ENCODE data around the gene SIRT3. TPM values are rescaled to one million over a fixed set of nuclear protein-coding genes. Genes with fewer than 3 reads are reported as not detected.

The SIRT3 gene
- total and polyA plus RNA-seq, 2 experiments from 2014 or later: 11.2 to 23.4 TPM

- Histone ChIP-seq H3K9me2 (replicated peaks; ENCODE audit: insufficient read depth) (no peaks in the 10 kb centered on the region), H3K79me2 (no peaks in the 10 kb centered on the region), H2AFZ (no peak within 1 kb of the TSS), H3K27me3 (no peaks in the 10 kb centered on the region), H3K4me3 (no peak within 1 kb of the TSS), H3K9me3 (ENCODE audit: low read depth) (no peaks in the 10 kb centered on the region), H4K20me1 (ENCODE audit: insufficient read depth, poor library complexity, severe bottlenecking) (no peaks in the 10 kb centered on the region), H3K36me3 (replicated peaks; ENCODE audit: insufficient read depth, low read depth) (no peaks in the 10 kb centered on the region), H3K4me1 (ENCODE audit: insufficient read depth) (no peaks in the 10 kb centered on the region), H3K4me2 (no peak within 1 kb of the TSS), H3K27ac (no peak within 1 kb of the TSS)
- TF ChIP-seq CTCF (IDR thresholded peaks at IDR 0.05; ENCODE audit: poor library complexity): no peak
- TF ChIP-seq EZH2 (IDR thresholded peaks at IDR 0.05; ENCODE audit: borderline replicate concordance): no peak
- no peak for TF ChIP-seq EZH2phosphoT487 (IDR thresholded peaks at IDR 0.05; ENCODE audit: low read depth, severe bottlenecking, unreplicated experiment)
- no peak for DNase-seq (ENCODE audit: low spot score)
- WGBS (ENCODE audit: low lambda C conversion rate, missing lambda C conversion rate): 91% methylated on average over 21 of the region's 21 CpGs
Measured at GRCh38 chr11:278001-278951, 42.1 kb upstream of the SIRT3 start, which contains the start of gene NLRP6. Gene NLRP6, plus strand, starts transcription at chr11:278407. Its CDS starts 163 bp downstream, at chr11:278570.

GRCh38 chr11:276219-276618 lies 40.1 kb upstream of the SIRT3 start:
- no peak for DNase-seq (ENCODE audit: low spot score)
- no peaks in the 10 kb centered on the region for H3K9me2 ChIP-seq (replicated peaks; ENCODE audit: insufficient read depth)
- no peaks in the 10 kb centered on the region for H4K20me1 ChIP-seq (ENCODE audit: insufficient read depth, poor library complexity, severe bottlenecking)
- peaks cover 3% of the 10 kb centered on the region for H3K4me1 ChIP-seq (ENCODE audit: insufficient read depth)
- H3K4me2 ChIP-seq: no peak overlapping the region
- H3K36me3 ChIP-seq (replicated peaks; ENCODE audit: insufficient read depth, low read depth): no peaks in the 10 kb centered on the region
- H3K27me3 ChIP-seq: no peaks in the 10 kb centered on the region
- TF ChIP-seq EZH2phosphoT487 (IDR thresholded peaks at IDR 0.05; ENCODE audit: low read depth, severe bottlenecking, unreplicated experiment) (no peak), CTCF (IDR thresholded peaks at IDR 0.05; ENCODE audit: poor library complexity) (no peak), EZH2 (IDR thresholded peaks at IDR 0.05; ENCODE audit: borderline replicate concordance) (no peak)
- no peak overlapping the region for H3K4me3 ChIP-seq
- no peaks in the 10 kb centered on the region for H3K9me3 ChIP-seq (ENCODE audit: low read depth)
- H3K79me2 ChIP-seq: no peaks in the 10 kb centered on the region
- H3K27ac ChIP-seq: no peak overlapping the region
- H2AFZ ChIP-seq: no peak overlapping the region

GRCh38 chr11:272931-273198 lies 36.7 kb upstream of the SIRT3 start:
- peaks cover 7% of the 10 kb centered on the region for H3K4me1 ChIP-seq (ENCODE audit: insufficient read depth)
- no peaks in the 10 kb centered on the region for H3K27me3 ChIP-seq
- H4K20me1 ChIP-seq (ENCODE audit: insufficient read depth, poor library complexity, severe bottlenecking): no peaks in the 10 kb centered on the region
- no peaks in the 10 kb centered on the region for H3K9me2 ChIP-seq (replicated peaks; ENCODE audit: insufficient read depth)
- no peak for DNase-seq (ENCODE audit: low spot score)
- H3K4me3 ChIP-seq: no peak overlapping the region
- H3K36me3 ChIP-seq (replicated peaks; ENCODE audit: insufficient read depth, low read depth): no peaks in the 10 kb centered on the region
- H2AFZ ChIP-seq: no peak overlapping the region
- TF ChIP-seq EZH2 (IDR thresholded peaks at IDR 0.05; ENCODE audit: borderline replicate concordance): no peak
- no peak for TF ChIP-seq EZH2phosphoT487 (IDR thresholded peaks at IDR 0.05; ENCODE audit: low read depth, severe bottlenecking, unreplicated experiment)
- TF ChIP-seq CTCF (IDR thresholded peaks at IDR 0.05; ENCODE audit: poor library complexity): no peak
- no peak overlapping the region for H3K27ac ChIP-seq
- H3K79me2 ChIP-seq: no peaks in the 10 kb centered on the region
- no peak overlapping the region for H3K4me2 ChIP-seq
- WGBS (ENCODE audit: low lambda C conversion rate, missing lambda C conversion rate): 95% methylated on average over 6 of the region's 6 CpGs
- no peaks in the 10 kb centered on the region for H3K9me3 ChIP-seq (ENCODE audit: low read depth)

Measured in hepatocyte (in vitro differentiated cells).